HepG2 (cell line): Measurements from ENCODE around the gene NRGN. TPM values are rescaled to one million over a fixed set of nuclear protein-coding genes. Genes with fewer than 3 reads are reported as not detected.

Experiments used
- ARNTL ChIP-seq: sonication (generic); formaldehyde crosslinking; IDR thresholded peaks from 2 replicates; pipeline ENCODE4 v1.4.0; 2020; ENCODE audit warnings: mild to moderate bottlenecking, missing genetic modification reagents
- DPF2 ChIP-seq: sonication (generic); formaldehyde crosslinking; IDR thresholded peaks from 2 replicates; pipeline ENCODE4 v1.4.0; 2020; ENCODE audit warnings: mild to moderate bottlenecking, low read depth, missing genetic modification reagents, borderline replicate concordance
- MAZ ChIP-seq, 2 experiments: sonication (generic) in 1 of 2; formaldehyde crosslinking in 1 of 2; IDR thresholded peaks; 2 replicates each; pipeline versions ENCODE4 v1.5.0 to v1.6.1; 2012 to 2020; ENCODE audit warnings: low read depth in 2 of 2, mild to moderate bottlenecking in 2 of 2, borderline replicate concordance in 1 of 2, improper control_type of control experiment in 1 of 2, low read length in 1 of 2, missing genetic modification reagents in 1 of 2, moderate library complexity in 1 of 2
- RARG ChIP-seq: sonication (generic); formaldehyde crosslinking; IDR thresholded peaks from 2 replicates; pipeline ENCODE4 v1.4.0; 2020; ENCODE audit warnings: low read depth, mild to moderate bottlenecking, missing genetic modification reagents
- STAG1 ChIP-seq: sonication (generic); formaldehyde crosslinking; IDR thresholded peaks from 2 replicates; pipeline ENCODE4 v1.4.0; 2020; ENCODE audit warnings: missing genetic modification reagents
- ZC3H4 ChIP-seq: sonication (generic); formaldehyde crosslinking; IDR thresholded peaks from 2 replicates; pipeline ENCODE4 v1.4.0; 2020; ENCODE audit warnings: missing genetic modification reagents, borderline replicate concordance
- ZFX ChIP-seq: sonication (generic); formaldehyde crosslinking; IDR thresholded peaks from 2 replicates; pipeline ENCODE4 v1.4.0; 2020; ENCODE audit warnings: mild to moderate bottlenecking, low read depth, missing genetic modification reagents, moderate library complexity
- ZNF18 ChIP-seq: sonication (generic); formaldehyde crosslinking; IDR thresholded peaks from 2 replicates; pipeline ENCODE4 v1.8.0; 2022; ENCODE audit warnings: mild to moderate bottlenecking, missing genetic modification reagents; ENCODE audit not compliant: insufficient replicate concordance
- ZNF569 ChIP-seq: sonication (generic); formaldehyde crosslinking; IDR thresholded peaks from 2 replicates; pipeline ENCODE4 v1.5.0; 2020; ENCODE audit warnings: mild to moderate bottlenecking, missing genetic modification reagents, moderate library complexity, borderline replicate concordance
- polyA plus RNA-seq, 8 experiments: library from polyadenylated mRNA; depleted of rRNA in 3 of 8; stranded (reverse) in 7 of 8; unstranded in 1 of 8; fragments of >200 nt; fragmentation: Illumina TruSeq in 4 of 8; extraction: Trizol in 4 of 8; gene quantifications; 2 replicates each; pipeline versions ENCODE4 v1.2.1 to v1.2.3, GENCODE V29; 2011 to 2016; ENCODE audit warnings: low read depth in 4 of 8, missing spikeins in 1 of 8, mixed read lengths in 1 of 8; ENCODE audit not compliant: insufficient read depth in 1 of 8
- total RNA-seq, 5 experiments: library from RNA; depleted of rRNA; stranded (reverse); fragments of >200 nt; fragmentation: Illumina TruSeq; extraction: Trizol; gene quantifications; 2 replicates each; pipeline ENCODE4 v1.2.3, GENCODE V29; 2016; ENCODE audit warnings: low read depth in 1 of 5
- TF ChIP-seq, protein P1 (sequence below): sonication (generic); formaldehyde crosslinking; IDR thresholded peaks from 2 replicates; pipeline ENCODE4 v1.4.0; 2020; ENCODE audit warnings: missing genetic modification reagents, borderline replicate concordance
- TF ChIP-seq, protein P2 (sequence below): sonication (generic); formaldehyde crosslinking; IDR thresholded peaks from 2 replicates; pipeline ENCODE4 v1.8.0; 2022; ENCODE audit warnings: missing genetic modification reagents, mild to moderate bottlenecking, borderline replicate concordance
- TF ChIP-seq, protein P3 (sequence below): sonication (generic); formaldehyde crosslinking; IDR thresholded peaks from 2 replicates; pipeline ENCODE4 v1.4.0; 2020; ENCODE audit warnings: missing genetic modification reagents, mild to moderate bottlenecking, borderline replicate concordance
- TF ChIP-seq, protein P4 (sequence below): sonication (generic); formaldehyde crosslinking; IDR thresholded peaks from 2 replicates; pipeline ENCODE4 v1.5.0; 2020; ENCODE audit warnings: missing genetic modification reagents
- TF ChIP-seq, protein P5 (sequence below), 2 experiments: sonication (generic) in 1 of 2; formaldehyde crosslinking in 1 of 2; IDR thresholded peaks; 2 replicates each; pipeline versions ENCODE4 v1.5.1 to v1.6.1; 2011 to 2020; ENCODE audit warnings: borderline replicate concordance in 1 of 2, low read depth in 1 of 2, low read length in 1 of 2, mild to moderate bottlenecking in 1 of 2, missing genetic modification reagents in 1 of 2, moderate library complexity in 1 of 2
- TF ChIP-seq, protein P6 (sequence below), 2 experiments: fragments of 450-650 bp in 1 of 2; sonication (generic) in 1 of 2; formaldehyde crosslinking; IDR thresholded peaks; 2 replicates each; pipeline versions ENCODE4 v1.5.0 to v1.8.0; 2020 to 2022; ENCODE audit warnings: mild to moderate bottlenecking in 1 of 2, missing genetic modification reagents in 1 of 2

The NRGN gene
- total and polyA plus RNA-seq, 2 of the 13 experiments (the other 11 are each of a cell fraction or from before 2014, with no cell fraction given) = 0.22 TPM; not detected in 1

DNA sequence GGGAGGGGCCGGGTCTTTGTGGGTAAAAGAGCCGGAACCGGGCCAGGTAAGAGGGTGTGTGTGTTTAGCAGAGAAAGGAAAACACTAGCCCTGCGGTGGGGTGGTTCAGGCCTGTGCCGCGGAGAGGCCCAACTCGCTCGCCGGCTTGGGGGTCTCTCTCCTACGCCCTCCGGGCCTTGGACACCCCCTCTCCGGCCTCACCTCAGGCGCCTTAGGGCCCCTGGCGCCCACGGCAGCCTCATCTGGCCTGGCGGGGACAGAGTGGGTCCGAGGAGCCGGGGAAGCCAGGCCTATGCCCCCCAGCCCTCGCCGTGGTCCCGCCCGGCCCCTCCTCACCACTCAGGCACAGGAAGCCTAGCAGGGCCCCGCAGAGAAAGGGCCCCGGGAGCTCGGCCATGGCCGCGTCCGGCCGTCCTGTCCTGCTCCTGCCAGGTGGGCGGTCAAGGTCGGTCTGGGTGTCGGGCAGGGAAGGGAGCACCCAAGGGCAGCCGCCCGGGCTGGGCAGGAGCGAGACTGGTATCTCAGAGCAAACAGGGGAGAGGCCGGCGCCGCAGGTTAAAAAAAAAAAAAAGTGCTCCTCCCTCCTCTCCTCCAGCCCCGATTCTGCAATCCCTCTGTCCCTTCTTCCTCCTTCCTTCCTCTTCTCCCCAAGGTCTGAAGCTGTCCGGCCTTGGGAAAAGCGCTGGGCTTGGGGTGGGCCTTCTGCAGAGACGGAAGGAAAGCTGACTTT is 12.2 kb downstream of the NRGN start, which contains the start of gene VSIG2 (continued):
- TF ChIP-seq, protein P1, sequence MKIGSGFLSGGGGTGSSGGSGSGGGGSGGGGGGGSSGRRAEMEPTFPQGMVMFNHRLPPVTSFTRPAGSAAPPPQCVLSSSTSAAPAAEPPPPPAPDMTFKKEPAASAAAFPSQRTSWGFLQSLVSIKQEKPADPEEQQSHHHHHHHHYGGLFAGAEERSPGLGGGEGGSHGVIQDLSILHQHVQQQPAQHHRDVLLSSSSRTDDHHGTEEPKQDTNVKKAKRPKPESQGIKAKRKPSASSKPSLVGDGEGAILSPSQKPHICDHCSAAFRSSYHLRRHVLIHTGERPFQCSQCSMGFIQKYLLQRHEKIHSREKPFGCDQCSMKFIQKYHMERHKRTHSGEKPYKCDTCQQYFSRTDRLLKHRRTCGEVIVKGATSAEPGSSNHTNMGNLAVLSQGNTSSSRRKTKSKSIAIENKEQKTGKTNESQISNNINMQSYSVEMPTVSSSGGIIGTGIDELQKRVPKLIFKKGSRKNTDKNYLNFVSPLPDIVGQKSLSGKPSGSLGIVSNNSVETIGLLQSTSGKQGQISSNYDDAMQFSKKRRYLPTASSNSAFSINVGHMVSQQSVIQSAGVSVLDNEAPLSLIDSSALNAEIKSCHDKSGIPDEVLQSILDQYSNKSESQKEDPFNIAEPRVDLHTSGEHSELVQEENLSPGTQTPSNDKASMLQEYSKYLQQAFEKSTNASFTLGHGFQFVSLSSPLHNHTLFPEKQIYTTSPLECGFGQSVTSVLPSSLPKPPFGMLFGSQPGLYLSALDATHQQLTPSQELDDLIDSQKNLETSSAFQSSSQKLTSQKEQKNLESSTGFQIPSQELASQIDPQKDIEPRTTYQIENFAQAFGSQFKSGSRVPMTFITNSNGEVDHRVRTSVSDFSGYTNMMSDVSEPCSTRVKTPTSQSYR (CRISPR knock-in tag) = no peak
- TF ChIP-seq MAZ (IDR thresholded peaks at IDR 0.05; ENCODE audit: borderline replicate concordance, low read depth, low read length) (no peak), MAZ (CRISPR knock-in tag; IDR thresholded peaks at IDR 0.05; ENCODE audit: low read depth) (0 out of 2 replicates have a peak, but pooled peaks have one; percentile 25), STAG1 (no peak), ZNF569 (CRISPR knock-in tag) (no peak), DPF2 (CRISPR knock-in tag) (no peak), ARNTL (CRISPR knock-in tag) (no peak), ZNF18 (CRISPR knock-in tag) (no peak), ZFX (CRISPR knock-in tag) (peak; percentile 46), RARG (no peak), ZC3H4 (CRISPR knock-in tag) (no peak)
- TF ChIP-seq, protein P2, sequence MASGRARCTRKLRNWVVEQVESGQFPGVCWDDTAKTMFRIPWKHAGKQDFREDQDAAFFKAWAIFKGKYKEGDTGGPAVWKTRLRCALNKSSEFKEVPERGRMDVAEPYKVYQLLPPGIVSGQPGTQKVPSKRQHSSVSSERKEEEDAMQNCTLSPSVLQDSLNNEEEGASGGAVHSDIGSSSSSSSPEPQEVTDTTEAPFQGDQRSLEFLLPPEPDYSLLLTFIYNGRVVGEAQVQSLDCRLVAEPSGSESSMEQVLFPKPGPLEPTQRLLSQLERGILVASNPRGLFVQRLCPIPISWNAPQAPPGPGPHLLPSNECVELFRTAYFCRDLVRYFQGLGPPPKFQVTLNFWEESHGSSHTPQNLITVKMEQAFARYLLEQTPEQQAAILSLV (CRISPR knock-in tag) = no peak
- TF ChIP-seq, protein P3, sequence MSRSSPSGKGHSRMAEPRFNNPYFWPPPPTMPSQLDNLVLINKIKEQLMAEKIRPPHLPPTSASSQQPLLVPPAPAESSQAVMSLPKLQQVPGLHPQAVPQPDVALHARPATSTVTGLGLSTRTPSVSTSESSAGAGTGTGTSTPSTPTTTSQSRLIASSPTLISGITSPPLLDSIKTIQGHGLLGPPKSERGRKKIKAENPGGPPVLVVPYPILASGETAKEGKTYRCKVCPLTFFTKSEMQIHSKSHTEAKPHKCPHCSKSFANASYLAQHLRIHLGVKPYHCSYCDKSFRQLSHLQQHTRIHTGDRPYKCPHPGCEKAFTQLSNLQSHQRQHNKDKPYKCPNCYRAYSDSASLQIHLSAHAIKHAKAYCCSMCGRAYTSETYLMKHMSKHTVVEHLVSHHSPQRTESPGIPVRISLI (CRISPR knock-in tag) = peak; percentile 58; the same call in 1 of the 2 replicates
- TF ChIP-seq, protein P4, sequence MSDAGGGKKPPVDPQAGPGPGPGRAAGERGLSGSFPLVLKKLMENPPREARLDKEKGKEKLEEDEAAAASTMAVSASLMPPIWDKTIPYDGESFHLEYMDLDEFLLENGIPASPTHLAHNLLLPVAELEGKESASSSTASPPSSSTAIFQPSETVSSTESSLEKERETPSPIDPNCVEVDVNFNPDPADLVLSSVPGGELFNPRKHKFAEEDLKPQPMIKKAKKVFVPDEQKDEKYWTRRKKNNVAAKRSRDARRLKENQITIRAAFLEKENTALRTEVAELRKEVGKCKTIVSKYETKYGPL (CRISPR knock-in tag) = no peak
- TF ChIP-seq, protein P5, sequence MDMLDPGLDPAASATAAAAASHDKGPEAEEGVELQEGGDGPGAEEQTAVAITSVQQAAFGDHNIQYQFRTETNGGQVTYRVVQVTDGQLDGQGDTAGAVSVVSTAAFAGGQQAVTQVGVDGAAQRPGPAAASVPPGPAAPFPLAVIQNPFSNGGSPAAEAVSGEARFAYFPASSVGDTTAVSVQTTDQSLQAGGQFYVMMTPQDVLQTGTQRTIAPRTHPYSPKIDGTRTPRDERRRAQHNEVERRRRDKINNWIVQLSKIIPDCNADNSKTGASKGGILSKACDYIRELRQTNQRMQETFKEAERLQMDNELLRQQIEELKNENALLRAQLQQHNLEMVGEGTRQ (IDR thresholded peaks at IDR 0.05; ENCODE audit: low read depth, low read length) = no peak
- TF ChIP-seq, protein P5 (CRISPR knock-in tag; IDR thresholded peaks at IDR 0.05; ENCODE audit: borderline replicate concordance) = no peak
- TF ChIP-seq, protein P6, sequence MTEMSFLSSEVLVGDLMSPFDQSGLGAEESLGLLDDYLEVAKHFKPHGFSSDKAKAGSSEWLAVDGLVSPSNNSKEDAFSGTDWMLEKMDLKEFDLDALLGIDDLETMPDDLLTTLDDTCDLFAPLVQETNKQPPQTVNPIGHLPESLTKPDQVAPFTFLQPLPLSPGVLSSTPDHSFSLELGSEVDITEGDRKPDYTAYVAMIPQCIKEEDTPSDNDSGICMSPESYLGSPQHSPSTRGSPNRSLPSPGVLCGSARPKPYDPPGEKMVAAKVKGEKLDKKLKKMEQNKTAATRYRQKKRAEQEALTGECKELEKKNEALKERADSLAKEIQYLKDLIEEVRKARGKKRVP (CRISPR knock-in tag; IDR thresholded peaks at IDR 0.05) = no peak
